HCT116 (cell line): ENCODE results near the gene LMAN1L. TPM values are rescaled to one million over a fixed set of nuclear protein-coding genes. Genes with fewer than 3 reads are reported as not detected.

Experiments
- ATAC-seq: fragments of 200-7000 bp; cut with Tn5 transposase; 2 replicates; pipeline ENCODE4 v1.9.1; 2020; ENCODE audit warnings: mild to moderate bottlenecking, moderate library complexity
- BruUV-seq: library from RNA; stranded (reverse); fragments of 400-500 nt; replicated peaks from 2 replicates; lab custom pipeline; 2021; lab: Mats Ljungman, UMichigan
- CTCF ChIA-PET: fragments of 300-600 bp; sonication (Branson Sonifier 250); formaldehyde crosslinking; loops from one replicate; lab custom pipeline; 2021; ENCODE audit warnings: antibody characterized with exemption; lab: Charles Lee
- POLR2A ChIA-PET: fragments of 300-600, 350-600 bp; sonication (Branson Sonifier 250); formaldehyde crosslinking; loops from one replicate; lab custom pipeline; 2021; ENCODE audit warnings: antibody characterized with exemption; lab: Charles Lee
- RAD21 ChIA-PET, 2 experiments: fragments of 300-600 bp; sonication (Branson Sonifier 250); formaldehyde crosslinking; loops; one replicate each; lab custom pipeline; 2023; ENCODE audit warnings: low total read pairs in 2 of 2; ENCODE audit not compliant: uncharacterized antibody in 2 of 2, unreplicated experiment in 2 of 2, low non-redundant PET in 1 of 2; lab: Charles Lee
- DNase-seq: peaks from one replicate; pipeline ENCODE4 v3.0.0-alpha.2; 2010; ENCODE audit warnings: low read depth, low spot score
- H2AFZ ChIP-seq: fragments of 200-600 bp; shearing (Covaris generic), sonication (generic); 2 replicates; pipeline ENCODE4 v1.6.1; 2017; ENCODE audit warnings: low read depth, mixed run types, mixed read lengths, antibody characterized with exemption, low read length; ENCODE audit not compliant: poor library complexity, severe bottlenecking
- H3K27ac ChIP-seq: 2 replicates; pipeline ENCODE4 v1.5.1; 2012; ENCODE audit warnings: low read depth, low read length
- H3K27me3 ChIP-seq: fragments of 200-600 bp; sonication (generic); 2 replicates; pipeline ENCODE4 v1.6.1; 2016; ENCODE audit warnings: mixed run types, low read length, mixed read lengths; ENCODE audit not compliant: insufficient read depth
- H3K36me3 ChIP-seq, 2 experiments: fragments of 200-500 bp in 1 of 2; fragments of 200-600 bp in 1 of 2; sonication (Bioruptor generic) in 1 of 2; sonication (generic) in 1 of 2; 2 replicates each; pipeline versions ENCODE4 v1.5.1 to v1.6.1; 2014 to 2016; ENCODE audit warnings: low read length in 2 of 2, inconsistent platforms in 1 of 2, mixed read lengths in 1 of 2, mixed run types in 1 of 2; ENCODE audit not compliant: insufficient read depth in 2 of 2, control insufficient read depth in 1 of 2
- H3K4me1 ChIP-seq, 2 experiments: fragments of 200-600 bp in 1 of 2; sonication (generic) in 1 of 2; 2 replicates each; pipeline versions ENCODE4 v1.5.1 to v1.6.1; 2012 to 2017; ENCODE audit warnings: low read length in 2 of 2, inconsistent platforms in 1 of 2, mild to moderate bottlenecking in 1 of 2, mixed read lengths in 1 of 2, mixed run types in 1 of 2, moderate library complexity in 1 of 2; ENCODE audit not compliant: insufficient read depth in 2 of 2, control insufficient read depth in 1 of 2
- H3K4me2 ChIP-seq: fragments of 200-600 bp; sonication (generic); 2 replicates; pipeline ENCODE4 v1.6.1; 2017; ENCODE audit warnings: mixed run types, low read length, mixed read lengths
- H3K4me3 ChIP-seq, 2 experiments: fragments of 200-600 bp in 1 of 2; sonication (generic) in 1 of 2; replicated peaks in 1 of 2; 2 replicates each; pipeline ENCODE4 v1.5.1; 2011 to 2016; ENCODE audit warnings: low read length in 2 of 2, control low read depth in 1 of 2, low read depth in 1 of 2, mild to moderate bottlenecking in 1 of 2, mixed read lengths in 1 of 2, mixed run types in 1 of 2
- H3K79me2 ChIP-seq: fragments of 200-600 bp; sonication (generic); 2 replicates; pipeline ENCODE4 v1.6.1; 2017; ENCODE audit warnings: mild to moderate bottlenecking, mixed run types, low read length, moderate library complexity, mixed read lengths; ENCODE audit not compliant: insufficient read depth
- H3K9ac ChIP-seq: fragments of 200-600 bp; sonication (generic); 2 replicates; pipeline ENCODE4 v1.6.1; 2016; ENCODE audit warnings: low read length, mixed read lengths
- H3K9me2 ChIP-seq: fragments of 200-600 bp; sonication (generic), shearing (Covaris generic); 2 replicates; pipeline ENCODE4 v1.6.1; 2017; ENCODE audit warnings: mixed run types, mild to moderate bottlenecking, moderate library complexity; ENCODE audit not compliant: insufficient read depth
- H3K9me3 ChIP-seq, 2 experiments: fragments of 200-500 bp in 1 of 2; fragments of 200-600 bp in 1 of 2; sonication (Bioruptor generic) in 1 of 2; sonication (generic) in 1 of 2; 2 replicates each; pipeline ENCODE4 v1.6.1; 2014 to 2017; ENCODE audit warnings: low read length in 2 of 2, mixed read lengths in 2 of 2, inconsistent platforms in 1 of 2, low read depth in 1 of 2, mild to moderate bottlenecking in 1 of 2, mixed run types in 1 of 2, moderate library complexity in 1 of 2; ENCODE audit not compliant: control insufficient read depth in 1 of 2, insufficient read depth in 1 of 2
- H4K20me1 ChIP-seq: fragments of 200-600 bp; sonication (generic), shearing (Covaris generic); 2 replicates; pipeline ENCODE4 v1.6.1; 2017; ENCODE audit warnings: mixed run types, mild to moderate bottlenecking, moderate library complexity; ENCODE audit not compliant: insufficient read depth
- CBX3 ChIP-seq: IDR thresholded peaks from 2 replicates; pipeline ENCODE4 v1.6.1; 2012; ENCODE audit warnings: low read depth
- CEBPB ChIP-seq: IDR thresholded peaks from 2 replicates; pipeline ENCODE4 v1.6.1; 2012; ENCODE audit warnings: low read depth
- ELF1 ChIP-seq: IDR thresholded peaks from 2 replicates; pipeline ENCODE4 v1.6.1; 2012; ENCODE audit warnings: low read depth, borderline replicate concordance
- POLR2A ChIP-seq: IDR thresholded peaks from 2 replicates; pipeline ENCODE4 v1.7.0; 2011; ENCODE audit warnings: borderline replicate concordance; ENCODE audit not compliant: insufficient read depth, insufficient read length; ENCODE audit errors: extremely low read depth
- SIN3A ChIP-seq: IDR thresholded peaks from 2 replicates; pipeline ENCODE4 v1.6.1; 2012; ENCODE audit warnings: low read depth
- TCF7L2 ChIP-seq: IDR thresholded peaks from 2 replicates; pipeline ENCODE4 v1.7.0; 2011; ENCODE audit warnings: borderline replicate concordance, inconsistent platforms; ENCODE audit not compliant: insufficient read depth, insufficient read length; ENCODE audit errors: extremely low read depth
- ZBTB33 ChIP-seq: IDR thresholded peaks from 2 replicates; pipeline ENCODE4 v1.6.1; 2011; ENCODE audit warnings: mild to moderate bottlenecking, low read length, moderate library complexity; ENCODE audit not compliant: insufficient replicate concordance; ENCODE audit errors: extremely low read depth
- ZNF274 ChIP-seq: fragments of 200-500 bp; sonication (Bioruptor generic); IDR thresholded peaks from 2 replicates; pipeline ENCODE4 v1.6.1; 2014; ENCODE audit warnings: mild to moderate bottlenecking, low read depth, low read length, inconsistent platforms
- intact Hi-C: fragments of 100-400 bp; cut with micrococcal nuclease; formaldehyde crosslinking; loops from 2 replicates; pipeline ENCODE4 v1.10.0; 2022
- total RNA-seq: library from RNA; stranded (reverse); gene quantifications from one replicate; pipeline ENCODE4 v1.2.1, GENCODE V29; 2021; ENCODE audit not compliant: unreplicated experiment
- TF ChIP-seq, protein P1 (sequence below): IDR thresholded peaks from 2 replicates; pipeline ENCODE4 v1.6.1; 2012; ENCODE audit warnings: low read depth
- TF ChIP-seq, protein P2 (sequence below): IDR thresholded peaks from 2 replicates; pipeline ENCODE4 v1.6.1; 2012

Gene LMAN1L
- total RNA-seq, 1 experiment from 2014 or later, result 0.17 TPM

GRCh38 chr15:74832826-74833225 is 20.2 kb downstream of the LMAN1L start:
- no TSS peak for BruUV-seq
- H3K9me2 ChIP-seq, result no peaks in the 10 kb centered on the region
- CTCF ChIA-PET, result no interaction called here

More at GRCh38 chr15:74832826-74833225, 20.2 kb downstream of the LMAN1L start:
- peaks cover 10% of the 10 kb centered on the region; the same call in 1 of the 2 replicates for H3K27me3 ChIP-seq
- no peaks in the 10 kb centered on the region for H3K79me2 ChIP-seq
- TF ChIP-seq, protein P1, sequence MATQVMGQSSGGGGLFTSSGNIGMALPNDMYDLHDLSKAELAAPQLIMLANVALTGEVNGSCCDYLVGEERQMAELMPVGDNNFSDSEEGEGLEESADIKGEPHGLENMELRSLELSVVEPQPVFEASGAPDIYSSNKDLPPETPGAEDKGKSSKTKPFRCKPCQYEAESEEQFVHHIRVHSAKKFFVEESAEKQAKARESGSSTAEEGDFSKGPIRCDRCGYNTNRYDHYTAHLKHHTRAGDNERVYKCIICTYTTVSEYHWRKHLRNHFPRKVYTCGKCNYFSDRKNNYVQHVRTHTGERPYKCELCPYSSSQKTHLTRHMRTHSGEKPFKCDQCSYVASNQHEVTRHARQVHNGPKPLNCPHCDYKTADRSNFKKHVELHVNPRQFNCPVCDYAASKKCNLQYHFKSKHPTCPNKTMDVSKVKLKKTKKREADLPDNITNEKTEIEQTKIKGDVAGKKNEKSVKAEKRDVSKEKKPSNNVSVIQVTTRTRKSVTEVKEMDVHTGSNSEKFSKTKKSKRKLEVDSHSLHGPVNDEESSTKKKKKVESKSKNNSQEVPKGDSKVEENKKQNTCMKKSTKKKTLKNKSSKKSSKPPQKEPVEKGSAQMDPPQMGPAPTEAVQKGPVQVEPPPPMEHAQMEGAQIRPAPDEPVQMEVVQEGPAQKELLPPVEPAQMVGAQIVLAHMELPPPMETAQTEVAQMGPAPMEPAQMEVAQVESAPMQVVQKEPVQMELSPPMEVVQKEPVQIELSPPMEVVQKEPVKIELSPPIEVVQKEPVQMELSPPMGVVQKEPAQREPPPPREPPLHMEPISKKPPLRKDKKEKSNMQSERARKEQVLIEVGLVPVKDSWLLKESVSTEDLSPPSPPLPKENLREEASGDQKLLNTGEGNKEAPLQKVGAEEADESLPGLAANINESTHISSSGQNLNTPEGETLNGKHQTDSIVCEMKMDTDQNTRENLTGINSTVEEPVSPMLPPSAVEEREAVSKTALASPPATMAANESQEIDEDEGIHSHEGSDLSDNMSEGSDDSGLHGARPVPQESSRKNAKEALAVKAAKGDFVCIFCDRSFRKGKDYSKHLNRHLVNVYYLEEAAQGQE, result no peak
- TF ChIP-seq ZNF274, result no peak
- TF ChIP-seq CEBPB, result no peak
- TF ChIP-seq ELF1, result no peak
- TF ChIP-seq, protein P2, sequence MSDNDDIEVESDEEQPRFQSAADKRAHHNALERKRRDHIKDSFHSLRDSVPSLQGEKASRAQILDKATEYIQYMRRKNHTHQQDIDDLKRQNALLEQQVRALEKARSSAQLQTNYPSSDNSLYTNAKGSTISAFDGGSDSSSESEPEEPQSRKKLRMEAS, result no peak
- no peak for TF ChIP-seq SIN3A
- TF ChIP-seq TCF7L2, result no peak
- TF ChIP-seq CBX3, result no peak
- TF ChIP-seq ZBTB33, result no peak
- TF ChIP-seq POLR2A, result no peak
- H3K4me1 ChIP-seq, result peaks cover 0 to 9% of the 10 kb centered on the region in 2 experiments; a peak in 2 of 4 replicates
- no peaks in the 10 kb centered on the region for H4K20me1 ChIP-seq
- H3K4me3 ChIP-seq, result no peak overlapping the region
- no peaks in the 10 kb centered on the region for H3K9me3 ChIP-seq
- no peak overlapping the region for H3K4me2 ChIP-seq
- H3K9ac ChIP-seq, result no peak overlapping the region
- RAD21 ChIA-PET, result no interaction called here
- POLR2A ChIA-PET, result no interaction called here
- ATAC-seq (no peak), DNase-seq (no peak)
- no peak overlapping the region for H2AFZ ChIP-seq
- intact Hi-C loops, result no loop called here
- H3K27ac ChIP-seq, result no peak overlapping the region
- H3K36me3 ChIP-seq, result no peaks in the 10 kb centered on the region
